ENCODE measurements around the gene CARF. TPM values are rescaled to one million over a fixed set of nuclear protein-coding genes. Genes with fewer than 3 reads are reported as not detected.

CARF gene
- total and polyA plus RNA-seq, 2 of the 13 experiments (the other 11 are each of a cell fraction or from before 2014, with no cell fraction given): 3.0 to 5.4 TPM

GRCh38 chr2:202933958-202934357 is 21.9 kb downstream of the CARF start:
- intact Hi-C loops (cut with micrococcal nuclease; ENCODE audit: unreplicated experiment): loop anchor here (2.0 kb wide), 1 partner anchor 79 kb away; no protein-coding TSS in a partner anchor

GRCh38 chr2:202934456-202934855 is 22.4 kb downstream of the CARF start:
- no peaks in the 10 kb centered on the region for H3K9me3 ChIP-seq (ENCODE audit: low read length)
- no peak for FAIRE-seq
- no peak overlapping the region for H3K4me3 ChIP-seq (replicated peaks in 1 of 3; ENCODE audit: insufficient read depth in 1 of 3, low read depth in 2 of 3, low read length in 3 of 3)
- peaks cover 0 to 1% of the 10 kb centered on the region in 2 experiments; a peak in 1 of 5 replicates for H3K27me3 ChIP-seq (ENCODE audit: control insufficient read depth in 1 of 2, insufficient read depth in 2 of 2, low read length in 2 of 2)
- H3K79me2 ChIP-seq (ENCODE audit: insufficient read depth, low read length): no peaks in the 10 kb centered on the region
- H4K20me1 ChIP-seq (ENCODE audit: insufficient read depth, low read length): no peaks in the 10 kb centered on the region
- BruUV-seq (replicated peaks): no TSS peak
- in situ Hi-C loops (cut with HindIII; ENCODE audit: extremely low pct_ligation_motif_present, low pct_unique_long_range_greater_than_20kb) (no loop called here), intact Hi-C loops (cut with micrococcal nuclease; ENCODE audit: unreplicated experiment) (loop anchor here (2.0 kb wide), 1 partner anchor 78 kb away; no protein-coding TSS in a partner anchor)
- POLR2A ChIA-PET: no interaction called here
- CTCF ChIA-PET (ENCODE audit: low intra/inter-chr PET ratio, low total read pairs): no interaction called here
- no peak overlapping the region for H2AFZ ChIP-seq (ENCODE audit: low read length)
- DNase-seq (ENCODE audit: low spot score): no peak
- no peak overlapping the region for H3K4me2 ChIP-seq (ENCODE audit: low read depth, low read length)
- no peak overlapping the region for H3K27ac ChIP-seq (ENCODE audit: extremely low read length, insufficient read depth, low read length)
- H3K4me1 ChIP-seq (ENCODE audit: insufficient read depth, low read length): no peaks in the 10 kb centered on the region
- WGBS (ENCODE audit: low lambda C conversion rate): 94% methylated on average over 2 of the region's 2 CpGs
- H3K36me3 ChIP-seq (replicated peaks in 1 of 2; ENCODE audit: control insufficient read depth in 1 of 2, insufficient read depth in 2 of 2, low read length in 2 of 2): no peaks in the 10 kb centered on the region
- ATAC-seq: no peak
- no peak overlapping the region for H3K9ac ChIP-seq (ENCODE audit: insufficient read depth, low read depth, low read length)
- TF ChIP-seq ZNF207 (IDR thresholded peaks at IDR 0.05; ENCODE audit: borderline replicate concordance): no peak
- TF ChIP-seq ELF4 (CRISPR knock-in tag; IDR thresholded peaks at IDR 0.05; ENCODE audit: borderline replicate concordance): no peak
- TF ChIP-seq STAG1 (CRISPR knock-in tag; IDR thresholded peaks at IDR 0.05): no peak
- no peak for TF ChIP-seq ZFAT (CRISPR knock-in tag; conservative IDR thresholded peaks at IDR 0.05)
- no peak for TF ChIP-seq ZNF709 (CRISPR knock-in tag; IDR thresholded peaks at IDR 0.05)
- TF ChIP-seq, protein P1, sequence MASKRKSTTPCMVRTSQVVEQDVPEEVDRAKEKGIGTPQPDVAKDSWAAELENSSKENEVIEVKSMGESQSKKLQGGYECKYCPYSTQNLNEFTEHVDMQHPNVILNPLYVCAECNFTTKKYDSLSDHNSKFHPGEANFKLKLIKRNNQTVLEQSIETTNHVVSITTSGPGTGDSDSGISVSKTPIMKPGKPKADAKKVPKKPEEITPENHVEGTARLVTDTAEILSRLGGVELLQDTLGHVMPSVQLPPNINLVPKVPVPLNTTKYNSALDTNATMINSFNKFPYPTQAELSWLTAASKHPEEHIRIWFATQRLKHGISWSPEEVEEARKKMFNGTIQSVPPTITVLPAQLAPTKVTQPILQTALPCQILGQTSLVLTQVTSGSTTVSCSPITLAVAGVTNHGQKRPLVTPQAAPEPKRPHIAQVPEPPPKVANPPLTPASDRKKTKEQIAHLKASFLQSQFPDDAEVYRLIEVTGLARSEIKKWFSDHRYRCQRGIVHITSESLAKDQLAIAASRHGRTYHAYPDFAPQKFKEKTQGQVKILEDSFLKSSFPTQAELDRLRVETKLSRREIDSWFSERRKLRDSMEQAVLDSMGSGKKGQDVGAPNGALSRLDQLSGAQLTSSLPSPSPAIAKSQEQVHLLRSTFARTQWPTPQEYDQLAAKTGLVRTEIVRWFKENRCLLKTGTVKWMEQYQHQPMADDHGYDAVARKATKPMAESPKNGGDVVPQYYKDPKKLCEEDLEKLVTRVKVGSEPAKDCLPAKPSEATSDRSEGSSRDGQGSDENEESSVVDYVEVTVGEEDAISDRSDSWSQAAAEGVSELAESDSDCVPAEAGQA (IDR thresholded peaks at IDR 0.05; ENCODE audit: low read depth): no peak
- TF ChIP-seq, protein P1 (CRISPR knock-in tag; IDR thresholded peaks at IDR 0.05; ENCODE audit: borderline replicate concordance): no peak
- TF ChIP-seq ZNF674 (CRISPR knock-in tag; IDR thresholded peaks at IDR 0.05; ENCODE audit: low read depth): no peak
- TF ChIP-seq SRF (IDR thresholded peaks at IDR 0.05; ENCODE audit: low read depth, low read length): no peak
- TF ChIP-seq TARDBP (CRISPR knock-in tag; IDR thresholded peaks at IDR 0.05): no peak

More at GRCh38 chr2:202933958-202934357, 21.9 kb downstream of the CARF start:
- H3K9ac ChIP-seq (ENCODE audit: insufficient read depth, low read depth, low read length): no peak overlapping the region
- H3K4me1 ChIP-seq (ENCODE audit: insufficient read depth, low read length): no peaks in the 10 kb centered on the region
- ChIA-PET POLR2A (no interaction called here), CTCF (ENCODE audit: low intra/inter-chr PET ratio, low total read pairs) (no interaction called here)
- no peak for FAIRE-seq
- H3K4me3 ChIP-seq (replicated peaks in 1 of 3; ENCODE audit: insufficient read depth in 1 of 3, low read depth in 2 of 3, low read length in 3 of 3): no peak overlapping the region
- no peaks in the 10 kb centered on the region for H4K20me1 ChIP-seq (ENCODE audit: insufficient read depth, low read length)
- no peak for DNase-seq (ENCODE audit: low spot score)
- no peak overlapping the region for H3K27ac ChIP-seq (ENCODE audit: extremely low read length, insufficient read depth, low read length)
- WGBS (ENCODE audit: low lambda C conversion rate): 92% methylated on average over 2 of the region's 2 CpGs
- no peaks in the 10 kb centered on the region for H3K9me3 ChIP-seq (ENCODE audit: low read length)
- no peak for ATAC-seq
- H3K27me3 ChIP-seq (ENCODE audit: control insufficient read depth in 1 of 2, insufficient read depth in 2 of 2, low read length in 2 of 2): peaks cover 0 to 1% of the 10 kb centered on the region in 2 experiments; a peak in 1 of 5 replicates
- no peaks in the 10 kb centered on the region for H3K79me2 ChIP-seq (ENCODE audit: insufficient read depth, low read length)
- no peak overlapping the region for H3K4me2 ChIP-seq (ENCODE audit: low read depth, low read length)
- no peaks in the 10 kb centered on the region for H3K36me3 ChIP-seq (replicated peaks in 1 of 2; ENCODE audit: control insufficient read depth in 1 of 2, insufficient read depth in 2 of 2, low read length in 2 of 2)
- in situ Hi-C loops (cut with HindIII; ENCODE audit: extremely low pct_ligation_motif_present, low pct_unique_long_range_greater_than_20kb): no loop called here
- no peak overlapping the region for H2AFZ ChIP-seq (ENCODE audit: low read length)
- no TSS peak for BruUV-seq (replicated peaks)
- TF ChIP-seq ZNF773 (CRISPR knock-in tag; IDR thresholded peaks at IDR 0.05; ENCODE audit: borderline replicate concordance): no peak

All from HepG2 (cell line).